HUES6 (cell line): ENCODE results near the gene BEND6.
A peak's percentile ranks its signal among the peaks of the same experiment; 100 is the strongest.

Source experiments
- H3K27ac ChIP-seq: 2 replicates; pipeline ENCODE4 v1.7.0; 2013; ENCODE audit warnings: low read depth, mild to moderate bottlenecking, low read length, inconsistent platforms
- H3K27me3 ChIP-seq: 2 replicates; pipeline ENCODE4 v1.6.1; 2013; ENCODE audit warnings: low read length; ENCODE audit not compliant: control insufficient read depth, insufficient read depth
- H3K36me3 ChIP-seq: 2 replicates; pipeline ENCODE4 v1.6.1; 2013; ENCODE audit warnings: low read length; ENCODE audit not compliant: control insufficient read depth, insufficient read depth
- H3K4me1 ChIP-seq: 2 replicates; pipeline ENCODE4 v1.6.1; 2013; ENCODE audit warnings: low read length; ENCODE audit not compliant: control insufficient read depth, insufficient read depth
- H3K4me3 ChIP-seq: 2 replicates; pipeline ENCODE4 v1.5.1; 2013; ENCODE audit warnings: low read depth, low read length
- H3K9ac ChIP-seq: one replicate; pipeline ENCODE4 v1.6.1; 2013; ENCODE audit warnings: mild to moderate bottlenecking, low read length
- H3K9me3 ChIP-seq: 2 replicates; pipeline ENCODE4 v1.6.1; 2013; ENCODE audit warnings: low read depth, low read length; ENCODE audit not compliant: control insufficient read depth, insufficient read depth

BEND6 gene

GRCh38 chr6:57064809-57065208 is 109.9 kb downstream of the BEND6 start:
- Histone ChIP-seq H3K9me3 (no peaks in the 10 kb centered on the region), H3K27ac (no peak overlapping the region), H3K9ac (no peak overlapping the region), H3K4me3 (no peak overlapping the region), H3K27me3 (peaks cover 25% of the 10 kb centered on the region; the same call in 1 of the 2 replicates), H3K4me1 (peaks cover 8% of the 10 kb centered on the region), H3K36me3 (peaks cover 13% of the 10 kb centered on the region)

DNA sequence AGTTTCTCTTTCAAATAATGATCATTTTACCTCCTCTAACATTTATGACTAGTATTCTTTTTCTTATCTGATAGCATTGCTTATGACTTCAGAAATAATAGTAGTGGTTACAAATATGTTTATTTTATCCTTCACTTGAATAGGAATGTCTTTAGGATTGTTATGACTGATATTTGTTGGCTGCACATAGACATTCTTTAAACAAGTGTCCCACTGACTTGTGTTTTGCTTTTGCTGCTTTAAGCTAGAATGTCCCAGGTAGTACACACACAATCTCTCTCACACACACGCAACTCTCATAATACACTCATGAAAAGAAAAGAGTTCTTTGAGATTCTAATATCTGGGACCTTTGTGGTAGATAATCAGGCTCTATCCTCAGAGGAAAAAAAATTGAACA is 113.2 kb downstream of the BEND6 start:
- Histone ChIP-seq H3K4me3 (no peak overlapping the region), H3K9me3 (no peaks in the 10 kb centered on the region; the same call in 1 of the 2 replicates), H3K36me3 (0 out of 2 replicates have a peak, but pooled peaks cover 3% of the 10 kb centered on the region), H3K27ac (no peak overlapping the region), H3K4me1 (peaks cover 24% of the 10 kb centered on the region), H3K9ac (no peak overlapping the region), H3K27me3 (peaks cover 56% of the 10 kb centered on the region)

- Histone ChIP-seq H3K36me3 (0 out of 2 replicates have a peak, but pooled peaks cover 3% of the 10 kb centered on the region), H3K9ac (peak overlapping the region; percentile 14), H3K27ac (no peak overlapping the region), H3K27me3 (peaks cover 68% of the 10 kb centered on the region), H3K4me1 (peaks cover 31% of the 10 kb centered on the region), H3K9me3 (no peaks in the 10 kb centered on the region; the same call in 1 of the 2 replicates), H3K4me3 (peak overlapping the region; percentile 30; the same call in 1 of the 2 replicates)
Measured at GRCh38 chr6:57069228-57069627, 114.3 kb downstream of the BEND6 start.

- H3K4me1 ChIP-seq, result peaks cover 35% of the 10 kb centered on the region
- H3K9me3 ChIP-seq, result no peaks in the 10 kb centered on the region; the same call in 1 of the 2 replicates
- H3K36me3 ChIP-seq, result 0 out of 2 replicates have a peak, but pooled peaks cover 3% of the 10 kb centered on the region
- H3K27me3 ChIP-seq, result peaks cover 74% of the 10 kb centered on the region
- no peak overlapping the region for H3K9ac ChIP-seq
- H3K4me3 ChIP-seq, result peak overlapping the region; percentile 44; the same call in 1 of the 2 replicates
- no peak overlapping the region for H3K27ac ChIP-seq
Measured at GRCh38 chr6:57069920-57070331, 115.0 kb downstream of the BEND6 start.

GRCh38 chr6:57072108-57072507 is 117.2 kb downstream of the BEND6 start:
- H3K27me3 ChIP-seq, result peaks cover 95% of the 10 kb centered on the region
- H3K9me3 ChIP-seq, result no peaks in the 10 kb centered on the region; the same call in 1 of the 2 replicates
- H3K27ac ChIP-seq, result no peak overlapping the region
- peaks cover 35% of the 10 kb centered on the region for H3K4me1 ChIP-seq
- H3K9ac ChIP-seq, result no peak overlapping the region
- no peak overlapping the region for H3K4me3 ChIP-seq
- no peaks in the 10 kb centered on the region for H3K36me3 ChIP-seq

DNA sequence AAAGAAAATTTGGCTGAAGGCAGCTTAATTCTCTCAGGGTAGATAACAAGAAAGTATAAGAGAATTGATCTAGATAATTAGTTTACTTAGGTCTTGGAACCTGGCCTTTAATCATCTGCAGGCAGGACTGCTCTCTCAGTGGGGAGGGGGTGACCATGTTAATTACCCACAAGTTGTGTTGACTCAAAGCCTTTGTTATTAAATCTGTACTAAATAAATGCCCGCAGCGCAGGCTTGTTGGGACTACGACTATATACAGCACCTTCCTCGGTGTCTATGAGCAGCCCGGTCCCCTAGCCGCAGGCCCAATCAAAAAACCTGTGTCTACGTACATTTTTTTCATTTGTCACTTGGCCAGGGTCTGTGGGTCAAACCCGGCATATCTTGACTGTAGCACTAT is 119.5 kb downstream of the BEND6 start:
- Histone ChIP-seq H3K27ac (no peak overlapping the region), H3K9ac (no peak overlapping the region), H3K36me3 (no peaks in the 10 kb centered on the region), H3K27me3 (peaks cover 79% of the 10 kb centered on the region), H3K4me3 (no peak overlapping the region), H3K9me3 (no peaks in the 10 kb centered on the region; the same call in 1 of the 2 replicates), H3K4me1 (peaks cover 32% of the 10 kb centered on the region)

DNA sequence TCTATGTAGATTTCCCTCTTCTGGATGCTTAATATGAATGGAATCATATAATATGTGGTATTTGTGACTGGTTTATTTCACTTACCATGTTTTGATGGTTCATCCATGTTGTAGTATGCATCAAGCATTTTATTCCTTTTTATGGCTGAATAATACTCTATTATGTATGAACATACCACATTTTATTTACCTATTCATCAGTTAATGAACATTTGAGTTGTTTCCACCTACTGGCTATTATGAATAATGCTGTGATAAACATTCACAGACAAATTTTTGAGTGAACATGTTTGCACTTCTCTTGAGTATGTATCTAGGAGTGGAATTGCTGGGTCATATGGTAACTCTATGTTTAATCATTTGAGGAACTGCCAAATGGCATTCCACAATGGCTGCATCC is 120.2 kb downstream of the BEND6 start:
- Histone ChIP-seq H3K27me3 (peaks cover 73% of the 10 kb centered on the region), H3K27ac (no peak overlapping the region), H3K4me1 (peaks cover 26% of the 10 kb centered on the region), H3K4me3 (no peak overlapping the region), H3K9ac (no peak overlapping the region), H3K36me3 (no peaks in the 10 kb centered on the region), H3K9me3 (no peaks in the 10 kb centered on the region; the same call in 1 of the 2 replicates)
